Muscle of leg (tissue), 11 donors: ENCODE results near the gene SHISA5. TPM values are rescaled to one million over a fixed set of nuclear protein-coding genes. Genes with fewer than 3 reads are reported as not detected.

Experiments
- DNase-seq: peaks from one replicate; pipeline ENCODE4 v3.0.0; 2013
- H3K27ac ChIP-seq: one replicate; pipeline ENCODE4 v1.5.1; 2013; ENCODE audit warnings: mild to moderate bottlenecking, low read length, control low read depth
- H3K27me3 ChIP-seq: one replicate; pipeline ENCODE4 v1.6.1; 2013; ENCODE audit warnings: low read length; ENCODE audit not compliant: control insufficient read depth, insufficient read depth
- H3K36me3 ChIP-seq: one replicate; pipeline ENCODE4 v1.6.1; 2013; ENCODE audit warnings: low read length; ENCODE audit not compliant: control insufficient read depth, insufficient read depth
- H3K4me1 ChIP-seq: one replicate; pipeline ENCODE4 v1.6.1; 2013; ENCODE audit warnings: low read length; ENCODE audit not compliant: control insufficient read depth, insufficient read depth
- H3K4me3 ChIP-seq: one replicate; pipeline ENCODE4 v1.5.1; 2013; ENCODE audit warnings: low read length, control low read depth
- H3K9me3 ChIP-seq: replicated peaks from 2 replicates; pipeline ENCODE4 v1.6.1; 2013; ENCODE audit warnings: low read depth, low read length; ENCODE audit not compliant: control insufficient read depth
- WGBS: methylation state at CpG from one replicate; pipeline ENCODE4 v1.1.5; 2013; ENCODE audit warnings: missing lambda C conversion rate; ENCODE audit not compliant: insufficient coverage; 5-methylcytosine and 5-hydroxymethylcytosine counted together
- polyA plus RNA-seq, 8 donors: library from polyadenylated mRNA; unstranded; fragments of 120-200 nt; gene quantifications; one replicate each; pipeline versions ENCODE4 v1.2.1 to v1.2.3, GENCODE V29; 2013; ENCODE audit warnings: inconsistent platforms in 1 of 8, low replicate concordance in 1 of 8; ENCODE audit not compliant: insufficient read length in 8 of 8, insufficient read depth in 1 of 8
- total RNA-seq: library from RNA; stranded (reverse); fragments of 120-200 nt; gene quantifications from one replicate; pipeline ENCODE4 v1.2.4, GENCODE V29; 2013

The SHISA5 gene
- total and polyA plus RNA-seq, 9 donors = 55.1 to 91.3 (median 72.7) TPM

GRCh38 chr3:48472923-48473616 lies 30.9 kb downstream of the SHISA5 start:
- H3K9me3 ChIP-seq = no peaks in the 10 kb centered on the region
- H3K4me1 ChIP-seq = peaks cover 48% of the 10 kb centered on the region
- DNase-seq = peak; percentile 97
- WGBS = 2% methylated on average over 16 of the region's 17 CpGs
- H3K27ac ChIP-seq = peak overlapping the region; percentile 100
- no peaks in the 10 kb centered on the region for H3K27me3 ChIP-seq
- H3K4me3 ChIP-seq = peak overlapping the region; percentile 73
- H3K36me3 ChIP-seq = peaks cover 24% of the 10 kb centered on the region

DNA sequence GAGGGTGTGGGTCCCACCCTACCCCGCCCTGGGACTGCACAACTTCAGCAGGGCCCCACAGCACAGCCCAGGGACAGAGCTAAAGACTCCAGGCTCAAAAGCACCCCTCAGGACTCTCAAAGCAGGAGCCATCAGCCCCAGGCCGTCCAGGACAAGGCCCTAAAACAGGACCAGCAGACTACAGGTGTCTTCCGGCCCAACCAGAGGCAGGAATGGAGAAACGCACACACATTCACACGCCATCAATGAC lies 31.4 kb downstream of the SHISA5 start:
- Histone ChIP-seq H3K4me3 (peak overlapping the region; percentile 73), H3K9me3 (no peaks in the 10 kb centered on the region), H3K27me3 (no peaks in the 10 kb centered on the region), H3K36me3 (peaks cover 28% of the 10 kb centered on the region), H3K4me1 (peaks cover 53% of the 10 kb centered on the region), H3K27ac (peak overlapping the region; percentile 100)
- WGBS = 0% methylated on average over 4 of the region's 5 CpGs
- no peak for DNase-seq

- H3K4me1 ChIP-seq = peaks cover 76% of the 10 kb centered on the region
- 73% methylated on average over 1 of the region's 1 CpG for WGBS
- H3K4me3 ChIP-seq = no peak overlapping the region
These were observed 33.7 kb downstream of the SHISA5 start for GRCh38 chr3:48470286-48470685.

GRCh38 chr3:48469046-48469915 lies 34.7 kb downstream of the SHISA5 start:
- H3K9me3 ChIP-seq = no peaks in the 10 kb centered on the region
- peaks cover 46% of the 10 kb centered on the region for H3K36me3 ChIP-seq
- H3K4me3 ChIP-seq = no peak overlapping the region
- DNase-seq = no peak
- no peak overlapping the region for H3K27ac ChIP-seq
- H3K4me1 ChIP-seq = peaks cover 85% of the 10 kb centered on the region
- WGBS = 84% methylated on average over 14 of the region's 29 CpGs
- no peaks in the 10 kb centered on the region for H3K27me3 ChIP-seq

More at GRCh38 chr3:48470286-48470685, 33.7 kb downstream of the SHISA5 start:
- H3K9me3 ChIP-seq = no peaks in the 10 kb centered on the region
- no peaks in the 10 kb centered on the region for H3K27me3 ChIP-seq
- peaks cover 39% of the 10 kb centered on the region for H3K36me3 ChIP-seq
- DNase-seq = no peak
- H3K27ac ChIP-seq = peak overlapping the region; percentile 42

GRCh38 chr3:48468329-48468731 lies 35.6 kb downstream of the SHISA5 start:
- DNase-seq = no peak
- H3K27ac ChIP-seq = peak overlapping the region; percentile 6
- 61% methylated on average over 7 of the region's 8 CpGs for WGBS
- H3K4me1 ChIP-seq = peaks cover 81% of the 10 kb centered on the region
- no peak overlapping the region for H3K4me3 ChIP-seq
- H3K9me3 ChIP-seq = no peaks in the 10 kb centered on the region
- H3K27me3 ChIP-seq = no peaks in the 10 kb centered on the region
- peaks cover 54% of the 10 kb centered on the region for H3K36me3 ChIP-seq

DNA sequence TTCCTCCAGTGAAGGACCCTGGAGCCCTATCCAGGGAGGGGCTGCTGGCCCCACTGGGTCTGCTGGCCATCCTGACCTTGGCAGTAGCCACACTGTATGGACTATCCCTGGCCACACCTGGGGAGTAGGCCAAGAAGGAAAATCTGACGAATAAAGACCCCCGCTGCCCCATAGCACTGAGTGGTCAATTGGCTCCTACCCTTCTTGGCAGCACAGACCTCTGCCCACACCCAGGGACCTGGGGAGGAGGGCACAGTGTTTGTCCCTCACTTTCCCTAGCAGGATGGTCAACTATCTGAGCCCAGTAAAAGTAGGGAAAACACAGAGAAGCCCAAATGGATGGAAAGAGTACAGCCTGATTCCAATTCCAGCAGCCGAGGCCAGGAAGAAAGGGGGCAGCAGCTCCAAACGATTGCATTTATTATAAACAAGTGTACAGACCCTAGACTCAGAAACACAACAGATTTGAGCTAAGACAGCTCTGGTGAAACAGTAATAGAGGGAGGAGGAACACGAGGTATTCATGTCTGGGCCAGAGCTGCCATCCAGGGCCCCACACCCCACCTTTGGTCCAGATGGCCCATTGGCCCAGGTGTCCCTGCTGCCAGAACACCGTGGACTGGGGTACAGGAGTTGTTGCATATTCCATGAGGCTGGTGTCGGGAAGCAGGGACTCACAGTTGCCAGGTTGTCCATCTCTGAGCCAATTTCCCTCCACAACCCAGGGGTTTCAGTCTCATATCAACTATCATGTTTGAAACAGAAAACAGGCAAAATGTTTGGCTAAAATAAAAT lies 36.3 kb downstream of the SHISA5 start:
- peak overlapping the region; percentile 69 for H3K4me3 ChIP-seq
- H3K9me3 ChIP-seq = no peaks in the 10 kb centered on the region
- peaks cover 59% of the 10 kb centered on the region for H3K36me3 ChIP-seq
- peaks cover 75% of the 10 kb centered on the region for H3K4me1 ChIP-seq
- H3K27ac ChIP-seq = peak overlapping the region; percentile 100
- DNase-seq = no peak
- WGBS = 80% methylated on average over 2 of the region's 7 CpGs
- H3K27me3 ChIP-seq = no peaks in the 10 kb centered on the region

DNA sequence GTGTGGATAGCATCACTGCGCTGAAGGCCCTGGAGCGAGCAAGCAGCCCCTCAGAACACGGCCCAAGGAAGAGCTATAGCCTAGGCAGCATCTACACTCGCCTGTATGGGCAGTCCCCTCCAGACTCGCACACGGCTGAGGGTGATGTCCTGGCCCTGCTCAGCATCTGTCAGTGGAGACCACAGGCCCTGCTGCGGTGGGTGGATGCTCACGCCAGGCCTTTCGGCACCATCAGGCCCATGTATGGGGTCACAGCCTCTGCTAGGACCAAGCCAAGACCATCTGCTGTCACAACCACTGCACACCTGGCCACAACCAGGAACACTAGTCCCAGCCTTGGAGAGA lies 36.9 kb downstream of the SHISA5 start:
- 73% methylated on average over 8 of the region's 9 CpGs for WGBS
- H3K27me3 ChIP-seq = no peaks in the 10 kb centered on the region
- peaks cover 60% of the 10 kb centered on the region for H3K36me3 ChIP-seq
- H3K4me1 ChIP-seq = peaks cover 74% of the 10 kb centered on the region
- peak overlapping the region; percentile 100 for H3K27ac ChIP-seq
- DNase-seq = no peak
- H3K4me3 ChIP-seq = peak overlapping the region; percentile 69
- H3K9me3 ChIP-seq = no peaks in the 10 kb centered on the region

- Histone ChIP-seq H3K27me3 (no peaks in the 10 kb centered on the region), H3K36me3 (peaks cover 60% of the 10 kb centered on the region), H3K4me1 (peaks cover 69% of the 10 kb centered on the region), H3K9me3 (no peaks in the 10 kb centered on the region), H3K4me3 (peak overlapping the region; percentile 69), H3K27ac (peak overlapping the region; percentile 100)
- peak; percentile 41 for DNase-seq
- WGBS = 37% methylated on average over 17 of the region's 19 CpGs
These were observed 37.4 kb downstream of the SHISA5 start for GRCh38 chr3:48466386-48467109.

GRCh38 chr3:48465531-48466378 lies 38.2 kb downstream of the SHISA5 start:
- H3K4me3 ChIP-seq = peak overlapping the region; percentile 69
- H3K36me3 ChIP-seq = peaks cover 67% of the 10 kb centered on the region
- peak overlapping the region; percentile 100 for H3K27ac ChIP-seq
- DNase-seq = peak; percentile 100
- 3% methylated on average over 14 of the region's 21 CpGs for WGBS
- H3K27me3 ChIP-seq = no peaks in the 10 kb centered on the region
- H3K9me3 ChIP-seq = no peaks in the 10 kb centered on the region
- H3K4me1 ChIP-seq = peaks cover 63% of the 10 kb centered on the region
